GM12878 (cell line): ENCODE results near the gene BHLHA15. TPM values are rescaled to one million over a fixed set of nuclear protein-coding genes. Genes with fewer than 3 reads are reported as not detected.

Experiments
- ATF3 ChIP-seq: IDR thresholded peaks from 2 replicates; pipeline ENCODE4 v1.6.1; 2011; ENCODE audit warnings: low read depth, mild to moderate bottlenecking, low read length, moderate library complexity, borderline replicate concordance; ENCODE audit errors: extremely low read depth
- BMI1 ChIP-seq: fragments of 450-650 bp; IDR thresholded peaks from 2 replicates; pipeline ENCODE4 v1.6.1; 2016; ENCODE audit warnings: mild to moderate bottlenecking, moderate library complexity, borderline replicate concordance
- ETV6 ChIP-seq, 2 experiments: fragments of 450-650 bp in 1 of 2; IDR thresholded peaks in 1 of 2; conservative IDR thresholded peaks in 1 of 2; 2 replicates each; pipeline ENCODE4 v1.6.1; 2014; ENCODE audit warnings: antibody characterized with exemption in 1 of 2, borderline replicate concordance in 1 of 2, low read depth in 1 of 2, mild to moderate bottlenecking in 1 of 2, moderate library complexity in 1 of 2
- MYB ChIP-seq: fragments of 150-350 bp; IDR thresholded peaks from 2 replicates; pipeline ENCODE4 v1.6.1; 2014; ENCODE audit warnings: mild to moderate bottlenecking, low read depth, low read length, borderline replicate concordance
- NBN ChIP-seq: fragments of 450-650 bp; IDR thresholded peaks from 2 replicates; pipeline ENCODE4 v1.6.1; 2016
- POU2F2 ChIP-seq: IDR thresholded peaks from 3 replicates; pipeline ENCODE4 v1.6.1; 2011; ENCODE audit warnings: low read depth, mild to moderate bottlenecking, low read length, borderline replicate concordance
- RAD21 ChIP-seq: IDR thresholded peaks from 2 replicates; pipeline ENCODE4 v1.6.1; 2011; ENCODE audit warnings: mild to moderate bottlenecking, low read depth, low read length, moderate library complexity; ENCODE audit not compliant: insufficient read depth
- RB1 ChIP-seq: fragments of 450-650 bp; formaldehyde crosslinking; IDR thresholded peaks from 2 replicates; pipeline ENCODE4 v1.6.1; 2017; ENCODE audit warnings: mild to moderate bottlenecking, borderline replicate concordance
- RCOR1 ChIP-seq: conservative IDR thresholded peaks from 2 replicates; pipeline ENCODE4 v1.6.1; 2012; ENCODE audit warnings: low read depth, low read length, improper control_type of control experiment
- RELB ChIP-seq: fragments of 450-650 bp; IDR thresholded peaks from 2 replicates; pipeline ENCODE4 v1.6.1; 2017; ENCODE audit warnings: low read depth, mild to moderate bottlenecking, moderate library complexity
- RFX5 ChIP-seq: IDR thresholded peaks from 2 replicates; pipeline ENCODE4 v1.6.1; 2011; ENCODE audit warnings: low read depth, low read length, improper control_type of control experiment
- SPI1 ChIP-seq: IDR thresholded peaks from 2 replicates; pipeline ENCODE4 v1.6.1; 2011; ENCODE audit warnings: low read depth, mild to moderate bottlenecking, low read length, moderate library complexity, borderline replicate concordance; ENCODE audit not compliant: insufficient read depth
- TBL1XR1 ChIP-seq: IDR thresholded peaks from 2 replicates; pipeline ENCODE4 v1.6.1; 2012; ENCODE audit warnings: low read depth, low read length, improper control_type of control experiment
- TCF3 ChIP-seq: IDR thresholded peaks from 2 replicates; pipeline ENCODE4 v1.6.1; 2012; ENCODE audit warnings: low read depth, mild to moderate bottlenecking, low read length, borderline replicate concordance; ENCODE audit not compliant: insufficient read depth
- USF1 ChIP-seq: IDR thresholded peaks from 2 replicates; pipeline ENCODE4 v1.6.1; 2011; ENCODE audit warnings: borderline replicate concordance, low read depth, mild to moderate bottlenecking, moderate library complexity, mixed read lengths, low read length; ENCODE audit not compliant: insufficient read depth; ENCODE audit errors: extremely low read length
- USF2 ChIP-seq: IDR thresholded peaks from 2 replicates; pipeline ENCODE4 v1.6.1; 2011; ENCODE audit warnings: low read depth, low read length, improper control_type of control experiment, borderline replicate concordance
- polyA plus RNA-seq, 11 experiments: library from polyadenylated mRNA; depleted of rRNA in 4 of 11; unstranded in 6 of 11; stranded (reverse) in 5 of 11; fragments of >200 nt; fragmentation: Nextera tagmentation in 4 of 11; fragmentation: Illumina TruSeq in 1 of 11; extraction: Ambion mirVana in 4 of 11; extraction: Trizol in 1 of 11; gene quantifications; 1 replicate in 1 of 11; 2 replicates in 10 of 11; pipeline versions ENCODE4 v1.2.1 to v1.2.3, GENCODE V29; 2011 to 2016; ENCODE audit warnings: inconsistent platforms in 2 of 11, missing spikeins in 2 of 11, low read depth in 1 of 11
- total RNA-seq, 4 experiments: library from RNA; depleted of rRNA in 3 of 4; stranded (reverse); fragments of >200 nt in 3 of 4; fragmentation: Illumina TruSeq in 1 of 4; extraction: Trizol in 1 of 4; gene quantifications; 2 replicates each; pipeline versions ENCODE4 v1.2.1 to v1.2.3, GENCODE V29; 2013 to 2021
- TF ChIP-seq, protein P1 (sequence below): fragments of 450-650 bp; conservative IDR thresholded peaks from 2 replicates; pipeline ENCODE4 v1.6.1; 2017; ENCODE audit warnings: mild to moderate bottlenecking, moderate library complexity
- TF ChIP-seq, protein P2 (sequence below): IDR thresholded peaks from 2 replicates; pipeline ENCODE4 v1.6.1; 2012; ENCODE audit warnings: low read length, inconsistent platforms

Gene BHLHA15
- total and polyA plus RNA-seq, 10 of the 15 experiments (the other 5 are each of a cell fraction or from before 2014, with no cell fraction given), result 0.54 to 4.2 (median 2.5) TPM; not detected in 4

DNA sequence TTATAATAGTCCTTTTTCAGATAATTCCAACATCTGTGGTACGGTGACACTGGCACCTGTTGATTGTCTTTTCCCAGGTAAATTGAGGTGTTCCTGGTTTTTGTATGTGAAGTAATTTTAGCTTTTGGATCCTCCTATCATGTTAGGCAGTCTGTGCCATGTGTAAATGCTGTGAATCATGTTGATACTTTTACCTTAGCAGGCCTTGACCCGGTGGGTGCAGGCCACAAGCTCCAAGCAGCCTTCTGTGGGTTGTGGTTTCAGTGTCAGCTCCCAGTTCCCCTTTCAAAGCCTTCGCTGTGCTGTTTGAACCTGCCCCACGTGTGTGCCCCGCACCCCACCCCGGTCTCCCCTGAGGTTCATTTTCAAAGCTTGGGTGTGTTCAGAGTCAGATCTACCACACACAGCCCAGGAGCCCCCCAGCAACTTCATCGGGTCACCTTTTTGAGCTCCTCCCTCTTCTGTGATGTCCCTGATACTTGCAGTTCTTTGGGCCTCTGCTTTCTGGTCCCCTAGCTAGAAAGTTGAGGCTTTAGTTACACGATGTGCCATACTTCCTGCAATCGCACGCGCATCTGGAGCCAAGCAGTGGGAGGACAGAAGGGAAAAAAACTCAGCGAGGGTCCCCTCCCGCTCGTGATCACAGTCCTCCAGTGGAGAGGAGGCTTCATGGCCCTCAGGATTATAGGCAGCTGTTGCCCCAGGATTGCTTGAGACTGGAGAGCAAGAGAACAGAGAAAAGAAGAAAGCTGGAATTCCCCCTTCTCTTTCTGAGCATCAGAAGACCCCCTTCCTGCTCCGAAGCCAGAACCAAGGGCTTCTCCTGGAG, 8.7 kb upstream of the BHLHA15 start (continued):
- TF ChIP-seq RCOR1 (peak; percentile 97), RAD21 (0 out of 2 replicates have a peak, but pooled peaks have one; percentile 5), USF2 (peak; percentile 49), POU2F2 (peak; percentile 95; the same call in 2 of the 3 replicates), ATF3 (no peak), NBN (peak; percentile 86), USF1 (peak; percentile 49), TCF3 (peak; percentile 93), RB1 (no peak), SPI1 (peak; percentile 100), RFX5 (no peak), BMI1 (peak; percentile 77; the same call in 1 of the 2 replicates), ETV6 (conservative IDR thresholded peaks at IDR 0.05 in 1 of 2, IDR thresholded peaks at IDR 0.05 in 1 of 2; ENCODE audit: borderline replicate concordance in 1 of 2, low read depth in 1 of 2) (peak in 1 of 2 experiments; percentile 69; a peak in 2 of 4 replicates), RELB (peak; percentile 78), TBL1XR1 (peak; percentile 99), MYB (no peak)
- TF ChIP-seq, protein P1, sequence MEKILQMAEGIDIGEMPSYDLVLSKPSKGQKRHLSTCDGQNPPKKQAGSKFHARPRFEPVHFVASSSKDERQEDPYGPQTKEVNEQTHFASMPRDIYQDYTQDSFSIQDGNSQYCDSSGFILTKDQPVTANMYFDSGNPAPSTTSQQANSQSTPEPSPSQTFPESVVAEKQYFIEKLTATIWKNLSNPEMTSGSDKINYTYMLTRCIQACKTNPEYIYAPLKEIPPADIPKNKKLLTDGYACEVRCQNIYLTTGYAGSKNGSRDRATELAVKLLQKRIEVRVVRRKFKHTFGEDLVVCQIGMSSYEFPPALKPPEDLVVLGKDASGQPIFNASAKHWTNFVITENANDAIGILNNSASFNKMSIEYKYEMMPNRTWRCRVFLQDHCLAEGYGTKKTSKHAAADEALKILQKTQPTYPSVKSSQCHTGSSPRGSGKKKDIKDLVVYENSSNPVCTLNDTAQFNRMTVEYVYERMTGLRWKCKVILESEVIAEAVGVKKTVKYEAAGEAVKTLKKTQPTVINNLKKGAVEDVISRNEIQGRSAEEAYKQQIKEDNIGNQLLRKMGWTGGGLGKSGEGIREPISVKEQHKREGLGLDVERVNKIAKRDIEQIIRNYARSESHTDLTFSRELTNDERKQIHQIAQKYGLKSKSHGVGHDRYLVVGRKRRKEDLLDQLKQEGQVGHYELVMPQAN, result 0 out of 2 replicates have a peak, but pooled peaks have one; percentile 72
- TF ChIP-seq, protein P2, sequence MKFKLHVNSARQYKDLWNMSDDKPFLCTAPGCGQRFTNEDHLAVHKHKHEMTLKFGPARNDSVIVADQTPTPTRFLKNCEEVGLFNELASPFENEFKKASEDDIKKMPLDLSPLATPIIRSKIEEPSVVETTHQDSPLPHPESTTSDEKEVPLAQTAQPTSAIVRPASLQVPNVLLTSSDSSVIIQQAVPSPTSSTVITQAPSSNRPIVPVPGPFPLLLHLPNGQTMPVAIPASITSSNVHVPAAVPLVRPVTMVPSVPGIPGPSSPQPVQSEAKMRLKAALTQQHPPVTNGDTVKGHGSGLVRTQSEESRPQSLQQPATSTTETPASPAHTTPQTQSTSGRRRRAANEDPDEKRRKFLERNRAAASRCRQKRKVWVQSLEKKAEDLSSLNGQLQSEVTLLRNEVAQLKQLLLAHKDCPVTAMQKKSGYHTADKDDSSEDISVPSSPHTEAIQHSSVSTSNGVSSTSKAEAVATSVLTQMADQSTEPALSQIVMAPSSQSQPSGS, result peak; percentile 93
